GM19438 (cell line): ENCODE data around the gene TMEM120B.

Source experiments
- ATAC-seq: cut with Tn5 transposase; IDR thresholded peaks from one replicate; pipeline ENCODE4 v1.9.1; 2021; ENCODE audit warnings: low read depth; ENCODE audit not compliant: unreplicated experiment

TMEM120B gene

DNA sequence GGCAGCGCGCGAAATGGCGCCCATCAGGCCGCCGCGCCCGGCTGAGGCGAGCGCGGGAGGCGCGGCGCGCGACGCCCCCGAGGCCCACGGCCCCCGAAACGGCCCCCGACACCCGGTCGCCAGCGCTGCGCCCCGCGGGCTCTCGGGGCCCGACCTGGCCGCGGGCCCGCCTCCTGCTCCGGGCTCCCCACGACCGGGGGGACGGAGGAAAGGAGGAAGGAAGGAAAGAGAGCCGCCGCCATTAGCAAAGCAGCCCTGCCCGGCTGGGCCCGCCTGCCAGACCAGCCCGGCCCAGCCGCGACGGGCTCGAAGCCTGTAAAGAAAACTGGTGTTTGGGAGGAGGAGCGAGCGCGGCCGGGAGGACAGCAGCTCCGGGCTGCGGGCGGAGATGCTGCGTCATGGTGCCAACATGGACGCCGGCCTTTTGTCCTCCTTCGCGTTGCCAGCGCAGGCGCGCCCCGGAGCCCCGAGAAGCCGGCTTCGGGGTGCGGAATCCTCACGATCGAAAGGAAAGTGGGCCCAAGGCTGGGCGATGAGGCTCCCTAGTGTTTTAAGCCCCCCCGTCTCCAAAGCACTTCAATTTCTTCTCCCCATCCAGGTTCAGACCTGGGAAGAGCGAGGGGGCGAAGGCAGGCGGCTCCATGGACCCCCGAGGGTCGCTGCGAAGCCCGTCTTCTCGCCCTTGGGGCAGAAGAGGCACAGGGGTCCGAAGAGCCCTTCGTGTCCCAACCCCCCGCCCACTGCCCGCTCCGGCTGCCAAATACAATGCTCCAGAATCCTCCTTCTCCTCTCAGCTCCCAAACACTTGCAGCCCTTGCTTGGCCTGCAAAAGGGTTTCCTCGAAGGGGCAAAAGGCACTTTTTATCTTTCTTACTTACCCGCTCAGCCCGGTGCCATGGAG, 88.4 kb downstream of the TMEM120B start:
- no peak for ATAC-seq

GRCh38 chr12:121801595-121802484, 89.3 kb downstream of the TMEM120B start:
- ATAC-seq: no peak

DNA sequence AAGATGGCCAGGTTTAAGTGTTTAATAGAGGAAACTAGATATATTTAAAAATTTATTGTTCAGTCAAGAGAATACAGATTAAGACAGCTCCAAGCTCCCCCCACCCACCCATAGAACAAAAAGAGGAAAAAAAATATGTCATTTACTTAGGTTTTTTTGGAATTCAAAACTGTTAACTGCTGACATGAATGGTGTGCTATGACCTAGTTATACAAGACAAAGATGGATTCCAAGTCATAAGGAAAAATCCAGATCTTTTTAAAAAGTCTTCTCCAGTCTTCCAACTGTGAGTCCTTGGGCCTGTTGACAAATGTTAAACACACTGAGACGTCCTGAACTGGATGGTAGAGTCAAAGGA, 89.9 kb downstream of the TMEM120B start:
- ATAC-seq: no peak

GRCh38 chr12:121802843-121803698, 90.5 kb downstream of the TMEM120B start:
- peak; percentile 40 for ATAC-seq

DNA sequence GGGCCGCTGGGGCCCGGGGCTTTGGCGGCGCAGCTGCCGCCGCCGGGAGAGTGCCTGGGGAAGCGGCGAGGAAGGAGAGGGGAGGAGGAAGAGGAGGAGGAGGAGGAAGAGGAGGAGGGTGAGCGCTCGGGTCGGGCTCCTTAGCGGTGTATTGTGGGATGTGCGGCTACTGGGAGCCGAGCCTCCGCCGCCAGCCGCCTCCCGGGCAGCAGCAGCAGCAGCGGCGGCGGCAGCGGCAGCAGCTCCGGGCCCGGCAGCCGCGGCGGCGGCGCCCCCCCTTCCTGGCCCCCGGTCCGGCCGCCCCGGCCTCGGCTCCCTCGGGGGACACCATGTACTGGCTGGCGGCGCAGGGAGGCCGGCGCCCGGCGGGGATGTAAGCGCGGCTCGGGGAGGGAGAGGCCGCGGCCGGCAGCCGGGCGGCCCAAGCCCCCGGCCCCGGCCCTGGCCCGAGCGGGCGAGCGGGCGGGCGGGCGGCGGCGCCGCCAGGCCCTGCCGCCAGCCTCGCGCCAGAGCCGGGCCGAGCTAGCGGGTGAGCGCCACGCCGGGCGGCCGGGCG, 91.4 kb downstream of the TMEM120B start, which contains the start of gene SETD1B:
Gene SETD1B, plus strand, starts transcription at position 149 of the 556 bp plus-strand sequence. CDS start 729 bp downstream, outside the sequence.
- no peak for ATAC-seq

GRCh38 chr12:121804417-121805111, 92.0 kb downstream of the TMEM120B start:
- ATAC-seq: no peak

- ATAC-seq: no peak
These were observed 92.8 kb downstream of the TMEM120B start for GRCh38 chr12:121805171-121806008.

- no peak for ATAC-seq
These were observed 93.5 kb downstream of the TMEM120B start for GRCh38 chr12:121806009-121806545.

- no peak for ATAC-seq
These were observed 94.2 kb downstream of the TMEM120B start for GRCh38 chr12:121806546-121807423.

GRCh38 chr12:121807642-121808347, 95.2 kb downstream of the TMEM120B start:
- ATAC-seq: no peak

GRCh38 chr12:121808623-121809022, 96.1 kb downstream of the TMEM120B start:
- ATAC-seq: no peak

DNA sequence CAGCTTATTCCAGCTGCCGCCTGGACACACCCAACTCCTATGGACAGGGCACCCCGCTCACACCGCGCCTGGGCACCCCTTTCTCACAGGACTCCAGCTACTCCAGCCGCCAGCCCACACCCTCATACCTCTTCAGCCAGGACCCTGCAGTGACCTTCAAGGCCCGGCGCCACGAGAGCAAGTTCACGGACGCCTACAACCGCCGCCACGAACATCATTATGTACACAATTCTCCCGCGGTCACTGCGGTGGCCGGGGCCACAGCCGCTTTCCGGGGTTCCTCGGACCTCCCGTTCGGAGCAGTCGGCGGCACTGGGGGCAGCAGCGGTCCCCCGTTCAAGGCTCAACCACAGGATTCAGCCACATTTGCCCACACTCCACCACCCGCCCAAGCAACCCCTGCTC, 97.2 kb downstream of the TMEM120B start:
- no peak for ATAC-seq

DNA sequence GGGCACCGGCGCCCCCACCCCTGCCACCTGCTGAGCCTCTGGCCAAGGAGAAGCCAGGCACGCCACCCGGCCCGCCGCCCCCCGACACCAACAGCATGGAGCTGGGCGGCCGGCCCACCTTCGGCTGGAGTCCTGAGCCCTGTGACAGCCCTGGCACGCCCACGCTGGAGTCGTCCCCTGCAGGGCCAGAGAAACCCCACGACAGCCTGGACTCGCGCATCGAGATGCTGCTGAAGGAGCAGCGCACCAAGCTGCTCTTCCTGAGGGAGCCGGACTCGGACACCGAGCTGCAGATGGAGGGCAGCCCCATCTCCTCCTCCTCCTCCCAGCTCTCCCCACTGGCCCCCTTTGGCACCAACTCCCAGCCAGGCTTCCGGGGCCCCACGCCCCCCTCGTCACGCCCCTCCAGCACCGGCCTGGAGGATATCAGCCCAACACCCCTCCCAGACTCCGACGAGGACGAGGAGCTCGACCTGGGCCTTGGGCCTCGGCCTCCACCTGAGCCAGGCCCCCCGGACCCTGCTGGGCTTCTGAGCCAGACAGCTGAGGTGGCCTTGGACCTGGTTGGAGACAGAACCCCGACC, 97.8 kb downstream of the TMEM120B start:
- ATAC-seq: no peak

DNA sequence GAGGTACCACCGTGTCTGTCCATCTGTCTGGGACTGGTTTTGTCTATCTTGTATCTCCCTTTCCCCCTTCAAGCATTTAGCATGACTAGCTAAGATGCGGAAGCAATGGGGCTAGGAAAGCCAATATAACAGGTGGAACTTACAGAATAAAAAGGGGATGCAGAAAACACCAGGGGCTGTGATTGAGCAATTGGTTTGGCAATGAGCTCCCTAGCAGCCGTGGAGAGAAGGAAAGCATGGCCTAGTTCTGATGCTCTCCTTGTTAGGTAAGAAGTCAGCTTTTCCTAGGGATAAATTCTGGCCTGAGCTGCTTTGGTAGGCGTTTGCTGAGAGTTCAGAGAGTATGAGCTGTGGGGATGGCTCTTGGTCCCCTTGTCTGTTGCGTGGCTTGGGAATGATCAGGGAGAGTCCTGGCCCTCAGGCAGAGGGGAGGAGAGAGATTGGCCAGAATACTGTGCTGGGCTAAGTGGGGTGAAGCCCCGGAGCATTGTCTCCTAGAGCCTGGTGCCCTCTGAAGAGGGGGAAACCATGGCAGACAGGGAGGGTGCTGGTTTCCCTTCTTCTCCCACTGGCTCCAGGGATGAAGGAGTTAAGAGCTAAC, 98.4 kb downstream of the TMEM120B start:
- ATAC-seq: no peak

DNA sequence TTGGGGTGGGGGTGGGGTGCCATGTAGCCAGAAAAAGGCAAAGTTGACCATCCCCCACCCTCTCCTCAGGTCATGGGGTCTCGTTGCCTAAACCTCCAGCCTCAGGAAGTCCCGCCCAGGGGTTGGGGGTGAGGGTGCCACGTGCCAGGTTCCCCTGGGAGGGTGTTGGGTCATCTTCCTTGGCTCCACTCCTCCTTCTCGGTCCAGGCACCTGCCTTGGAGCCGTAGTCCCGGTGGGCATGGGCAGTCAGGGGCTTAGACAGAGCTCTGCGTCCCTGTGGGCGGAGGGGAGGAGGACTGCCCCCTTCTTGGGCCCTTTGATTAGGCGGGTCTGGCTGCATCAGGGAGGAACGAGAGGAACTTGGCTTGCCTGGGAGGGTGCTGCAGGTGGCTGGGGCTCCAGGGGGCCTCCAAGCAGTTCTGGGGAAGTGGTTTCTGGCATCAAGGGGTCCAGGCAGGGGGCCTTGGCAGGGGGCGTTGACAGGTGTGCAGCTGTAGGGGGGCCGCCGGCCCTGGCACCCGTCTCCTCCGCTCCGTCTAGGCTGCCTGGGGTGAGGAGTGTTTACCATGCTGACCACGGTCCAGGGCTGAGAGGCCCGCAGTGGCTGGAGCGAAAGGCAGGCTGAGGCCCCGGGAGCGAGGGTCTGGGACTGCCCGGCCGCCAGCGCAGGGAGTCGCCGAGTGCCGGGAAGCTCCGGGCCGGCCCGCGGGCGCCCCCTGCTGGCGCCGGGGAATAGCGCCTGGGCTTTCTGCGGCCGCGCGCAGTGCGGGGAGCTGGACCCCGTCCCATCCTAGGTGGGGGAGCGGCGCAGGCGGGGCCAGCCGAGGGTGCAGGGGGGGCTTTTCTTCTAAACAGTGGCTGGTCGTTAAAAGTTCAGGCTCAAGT, 99.1 kb downstream of the TMEM120B start:
- peak; percentile 72 for ATAC-seq
